ENCODE results near the gene ASIC4.
A peak's percentile ranks its signal among the peaks of the same experiment; 100 is the strongest.

ASIC4 gene

GRCh38 chr2:219516888-219517287, 2.6 kb downstream of the ASIC4 start:
- DNase-seq = peak in 1 of 3 donors; percentile 28

- no peak for DNase-seq
Measured at GRCh38 chr2:219517954-219518778, 3.9 kb downstream of the ASIC4 start.

- no peak for DNase-seq
Measured at GRCh38 chr2:219519526-219519916, 5.2 kb downstream of the ASIC4 start.

GRCh38 chr2:219520079-219520478, 5.8 kb downstream of the ASIC4 start:
- no peak for DNase-seq

- DNase-seq = peak; percentile 27 to 57 (median 31)
Measured at GRCh38 chr2:219521066-219521880, 7.0 kb downstream of the ASIC4 start.

GRCh38 chr2:219522111-219523030, 8.1 kb downstream of the ASIC4 start:
- DNase-seq = no peak

- no peak for DNase-seq
Measured at GRCh38 chr2:219523031-219523671, 8.9 kb downstream of the ASIC4 start.

GRCh38 chr2:219524817-219525216, 10.5 kb downstream of the ASIC4 start:
- no peak for DNase-seq

GRCh38 chr2:219525533-219526232, 11.4 kb downstream of the ASIC4 start:
- no peak for DNase-seq

- no peak for DNase-seq
Measured at GRCh38 chr2:219526320-219527075, 12.2 kb downstream of the ASIC4 start.

- no peak for DNase-seq
Measured at GRCh38 chr2:219527076-219527394, 12.8 kb downstream of the ASIC4 start.

GRCh38 chr2:219527472-219527871, 13.2 kb downstream of the ASIC4 start:
- DNase-seq = no peak

- peak; percentile 86 to 94 (median 94) for DNase-seq
Measured at GRCh38 chr2:219530048-219530963, 16.0 kb downstream of the ASIC4 start.

- DNase-seq = no peak
Measured at GRCh38 chr2:219531639-219532377, 17.5 kb downstream of the ASIC4 start.

GRCh38 chr2:219532378-219532649, 18.0 kb downstream of the ASIC4 start:
- DNase-seq = no peak

- DNase-seq = no peak
Measured at GRCh38 chr2:219533930-219534661, 19.8 kb downstream of the ASIC4 start.

GRCh38 chr2:219536425-219536824, 22.1 kb downstream of the ASIC4 start:
- DNase-seq = no peak

- no peak for DNase-seq
Measured at GRCh38 chr2:219536967-219537366, 22.7 kb downstream of the ASIC4 start.
